T follicular helper cell (primary cell): ENCODE results near the gene WDFY2.

Source experiments
- DNase-seq: peaks from one replicate; pipeline ENCODE4 v3.0.0-alpha.2; 2020; ENCODE audit warnings: low read depth

The WDFY2 gene

DNA sequence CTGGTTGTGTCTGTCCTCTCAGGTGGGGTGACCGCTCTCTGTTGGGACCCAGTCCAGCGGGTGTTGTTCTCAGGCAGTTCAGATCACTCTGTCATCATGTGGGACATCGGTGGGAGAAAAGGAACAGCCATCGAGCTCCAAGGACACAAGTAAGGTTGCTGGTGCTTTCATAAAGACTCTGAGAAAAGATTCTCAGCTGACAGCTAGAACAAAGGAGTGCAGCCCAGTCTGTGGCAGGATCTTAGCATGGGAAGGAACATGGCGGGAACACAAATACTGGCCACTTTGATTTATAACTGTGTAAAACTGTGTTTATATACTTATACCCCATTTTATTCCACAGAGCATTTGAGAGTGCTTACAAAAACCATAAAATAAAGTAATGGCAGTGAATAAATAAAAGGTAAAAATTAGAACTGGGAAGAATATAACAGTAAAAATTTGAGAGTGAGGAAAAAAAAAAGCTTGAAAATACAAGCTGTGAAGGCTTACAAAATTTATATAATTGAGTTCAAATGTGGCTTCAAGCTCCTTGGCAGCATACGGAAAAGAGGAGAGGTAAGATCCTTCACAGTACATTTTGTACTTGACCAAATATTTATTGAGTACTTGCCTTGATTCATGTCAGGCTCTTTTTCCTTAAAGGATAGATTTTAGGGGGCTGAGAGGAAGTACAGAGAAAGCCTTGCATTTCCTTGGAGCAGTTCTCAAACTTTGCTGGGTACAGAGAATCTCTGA lies 154.9 kb downstream of the WDFY2 start:
- DNase-seq, result no peak

DNA sequence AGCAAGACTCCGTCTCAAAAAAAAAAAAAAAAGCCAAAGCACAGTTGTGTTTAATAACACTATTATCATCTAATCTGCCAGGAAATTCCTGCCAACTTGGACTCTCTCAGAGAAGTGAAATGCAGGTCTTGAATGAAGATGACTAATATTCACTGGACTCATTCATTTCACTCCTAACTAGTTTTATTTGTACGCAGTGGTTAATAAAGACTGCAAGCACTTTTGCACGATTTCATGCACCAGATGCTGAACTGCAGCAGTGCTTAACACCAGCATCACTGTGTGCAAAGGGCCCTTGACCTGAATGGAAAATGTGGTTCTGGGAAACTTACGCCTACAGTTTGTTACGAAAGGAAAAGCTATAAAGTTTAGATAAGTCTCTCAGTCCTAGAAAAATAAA lies 156.4 kb downstream of the WDFY2 start:
- no peak for DNase-seq

DNA sequence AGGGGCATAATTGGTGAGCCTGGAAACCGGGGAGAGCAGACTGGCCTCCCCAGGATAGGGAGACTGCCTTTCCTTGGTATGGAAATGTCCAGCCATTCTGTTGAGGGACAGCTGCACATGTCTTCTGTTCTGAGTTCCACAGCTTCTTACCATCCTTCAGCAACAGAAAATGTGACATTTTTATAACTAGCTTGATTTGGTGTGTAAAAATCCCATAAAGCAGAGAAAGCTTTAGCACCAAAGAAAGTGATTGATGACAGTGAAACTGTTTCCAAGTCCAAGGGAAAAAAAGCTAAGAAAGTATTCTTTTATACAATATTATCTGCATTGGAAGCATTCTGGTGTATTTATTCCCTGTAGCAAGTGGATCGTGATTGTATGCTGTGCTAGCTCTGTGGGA lies 157.8 kb downstream of the WDFY2 start:
- DNase-seq, result no peak

DNA sequence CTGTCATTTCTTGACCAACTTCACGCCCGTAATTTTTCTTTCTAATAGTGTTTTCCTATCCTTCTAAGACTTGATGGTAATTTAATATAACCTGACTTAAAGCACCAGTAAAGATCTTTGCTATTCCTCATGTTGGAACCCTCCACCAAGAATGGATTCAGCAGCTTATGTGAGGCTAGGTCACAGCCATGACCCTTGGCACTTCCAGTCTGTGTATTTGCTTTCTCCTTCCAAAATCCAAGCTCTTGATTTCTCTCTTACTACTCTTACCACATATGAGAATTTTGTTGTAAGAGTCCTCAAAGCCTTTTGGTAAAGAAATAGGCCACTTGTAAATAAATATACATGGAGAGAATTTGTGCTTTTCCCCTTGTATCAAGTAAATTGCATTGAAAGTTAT lies 158.3 kb downstream of the WDFY2 start:
- DNase-seq, result no peak

DNA sequence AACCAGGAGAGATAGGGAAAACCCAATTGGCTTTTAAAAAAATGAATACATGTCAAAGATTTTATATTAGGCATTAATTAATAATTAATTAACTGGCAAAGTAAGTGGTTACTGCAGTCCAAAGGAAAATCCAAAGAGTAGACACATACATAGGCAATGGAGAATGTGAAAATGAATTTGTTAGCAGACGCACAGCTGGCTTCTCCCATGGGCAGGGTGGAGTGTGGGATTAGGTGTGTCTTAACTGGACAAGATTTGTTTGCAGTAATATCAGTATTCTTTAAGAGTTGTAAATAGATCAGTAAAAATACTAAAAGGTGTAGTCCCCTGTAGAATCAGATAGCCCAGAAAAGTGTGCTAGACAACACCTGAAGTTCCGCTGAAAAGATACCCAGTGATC lies 161.0 kb downstream of the WDFY2 start:
- no peak for DNase-seq

DNA sequence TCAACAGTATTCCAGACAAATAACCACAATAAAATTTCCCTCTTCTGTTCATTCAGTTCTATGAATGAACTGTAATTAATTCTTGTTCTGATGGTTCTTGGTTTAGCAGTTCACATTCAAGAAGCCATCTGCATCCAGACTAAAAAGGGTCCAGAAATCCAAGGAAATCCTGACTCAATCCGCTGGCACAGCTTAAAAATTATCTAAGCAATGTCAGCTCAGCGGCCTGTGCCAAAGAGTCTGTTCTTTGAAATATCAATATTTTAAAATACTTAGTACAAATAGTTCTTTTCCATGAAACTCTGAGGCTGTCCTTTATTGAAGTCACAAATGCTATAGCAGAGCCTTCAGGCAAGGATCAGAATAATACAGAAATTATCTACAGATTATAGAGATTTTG lies 162.5 kb downstream of the WDFY2 start:
- DNase-seq, result no peak

DNA sequence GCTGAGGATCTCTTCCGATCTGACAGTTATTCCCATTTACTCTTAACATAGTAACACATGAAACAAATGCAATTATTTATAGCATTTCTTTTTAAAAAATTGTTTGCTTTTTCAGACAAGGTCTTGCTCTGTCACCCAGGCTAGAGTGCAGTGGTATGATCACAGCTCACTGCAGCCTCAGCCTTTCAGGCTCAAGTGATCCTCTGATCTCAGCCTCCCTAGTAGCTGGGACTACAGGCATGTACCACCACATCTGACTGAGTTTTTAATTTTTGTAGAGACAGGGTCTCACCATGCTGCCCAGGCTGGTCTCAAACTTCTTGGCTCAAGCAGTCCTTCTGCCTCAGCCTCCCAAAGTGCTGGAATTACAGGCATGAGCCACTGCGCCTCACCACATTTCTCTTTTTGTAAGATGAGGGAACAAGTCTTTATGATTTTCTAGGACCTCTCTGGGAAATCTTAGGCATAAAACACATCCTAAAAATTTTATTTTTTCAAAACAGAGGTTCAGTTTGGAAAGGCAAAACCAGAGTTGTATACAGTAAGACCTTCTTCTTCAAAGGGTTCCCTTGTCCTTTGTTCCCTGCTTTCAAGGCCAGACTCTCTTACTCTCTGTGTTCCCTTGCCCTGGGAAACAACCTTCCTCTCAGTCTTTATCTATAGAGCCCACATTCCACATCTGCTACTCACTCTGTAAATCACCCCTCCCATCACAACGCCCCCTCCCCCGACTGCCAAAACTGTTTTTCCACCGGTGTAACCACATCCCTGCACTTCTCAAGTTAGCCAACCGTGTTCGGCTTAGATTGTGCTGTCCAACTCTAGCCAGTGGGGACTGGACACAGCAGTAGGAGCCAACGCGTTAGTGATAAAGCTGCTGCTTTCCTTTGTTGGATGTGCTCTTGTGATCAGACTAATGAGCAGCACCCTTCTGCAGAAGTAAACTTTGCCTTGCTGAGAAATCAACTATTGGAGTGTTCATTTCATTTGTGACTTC lies 163.5 kb downstream of the WDFY2 start:
- no peak for DNase-seq

DNA sequence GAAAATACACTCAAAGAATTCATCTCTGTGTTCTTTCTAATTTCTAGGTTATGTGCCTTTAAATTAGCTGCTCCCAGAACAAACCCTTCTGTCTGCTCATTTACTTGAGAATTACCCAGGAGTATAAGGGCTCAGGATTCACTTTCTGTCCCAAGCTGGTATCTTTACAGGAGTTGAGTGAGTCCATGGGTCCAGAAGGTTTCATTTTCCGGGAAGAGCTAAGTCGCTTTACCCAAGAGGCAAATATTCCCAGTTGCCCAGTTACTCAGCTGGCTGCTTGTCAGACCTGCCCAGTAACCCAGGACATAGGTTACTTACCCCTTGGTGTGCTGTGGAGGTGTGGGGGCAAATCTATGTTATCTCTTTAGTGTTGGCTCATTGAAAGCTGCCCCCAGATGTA lies 172.4 kb downstream of the WDFY2 start:
- no peak for DNase-seq

DNA sequence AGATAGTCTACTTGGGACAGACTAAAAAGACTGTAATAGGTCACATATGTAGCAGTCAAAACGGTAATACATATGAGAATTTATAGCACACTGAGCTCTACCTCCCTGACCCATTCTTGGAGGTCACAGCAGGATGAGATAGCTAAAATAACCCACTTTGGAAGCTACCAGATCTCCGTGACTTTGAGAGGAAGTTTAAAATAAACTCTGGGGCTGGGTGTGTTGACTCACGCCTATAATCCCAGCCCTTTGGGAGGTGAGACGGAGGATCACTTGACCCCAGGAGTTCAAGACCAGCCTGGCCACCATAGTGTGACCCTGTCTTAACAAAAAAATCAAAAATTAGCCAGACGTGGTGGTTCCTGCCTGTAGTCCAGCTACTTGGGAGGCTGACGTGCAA lies 174.4 kb downstream of the WDFY2 start:
- no peak for DNase-seq

DNA sequence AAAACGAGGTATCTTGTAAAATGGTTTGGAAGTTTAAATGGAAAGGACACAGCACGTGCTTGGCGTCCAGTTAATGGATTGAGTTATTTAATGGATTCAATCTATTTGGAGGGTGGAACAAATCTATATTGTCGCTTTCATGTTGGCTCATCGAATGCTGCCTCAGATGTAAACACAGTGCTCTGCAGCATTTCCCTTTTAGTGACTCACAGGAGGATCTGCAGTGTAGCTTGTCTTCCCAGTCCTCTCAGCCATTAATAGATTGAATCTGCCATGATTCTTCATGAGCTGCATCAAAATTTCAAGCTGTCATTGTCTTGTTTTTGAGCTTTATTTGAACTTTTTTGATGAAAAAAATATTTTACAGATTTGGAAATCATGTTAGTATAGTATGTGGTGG lies 175.0 kb downstream of the WDFY2 start:
- DNase-seq, result no peak

DNA sequence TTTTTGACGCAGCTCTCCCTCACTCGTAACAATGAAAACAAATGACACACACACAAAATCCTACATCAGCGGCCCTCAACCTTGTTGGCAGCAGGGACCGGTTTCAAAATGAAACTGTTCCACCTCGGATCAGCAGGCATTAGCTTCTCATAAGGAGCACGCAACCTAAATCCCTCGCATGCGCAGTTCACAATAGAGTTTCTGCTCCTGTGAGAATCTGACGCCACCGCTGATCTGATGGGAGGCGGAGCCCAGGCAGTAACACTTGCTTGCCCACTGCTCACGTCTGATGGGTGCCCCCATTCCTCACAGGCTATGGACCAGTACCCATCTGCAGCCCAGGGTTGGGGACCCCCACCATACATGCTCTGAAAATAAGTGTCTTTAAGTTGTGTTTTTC lies 176.3 kb downstream of the WDFY2 start:
- DNase-seq, result no peak

DNA sequence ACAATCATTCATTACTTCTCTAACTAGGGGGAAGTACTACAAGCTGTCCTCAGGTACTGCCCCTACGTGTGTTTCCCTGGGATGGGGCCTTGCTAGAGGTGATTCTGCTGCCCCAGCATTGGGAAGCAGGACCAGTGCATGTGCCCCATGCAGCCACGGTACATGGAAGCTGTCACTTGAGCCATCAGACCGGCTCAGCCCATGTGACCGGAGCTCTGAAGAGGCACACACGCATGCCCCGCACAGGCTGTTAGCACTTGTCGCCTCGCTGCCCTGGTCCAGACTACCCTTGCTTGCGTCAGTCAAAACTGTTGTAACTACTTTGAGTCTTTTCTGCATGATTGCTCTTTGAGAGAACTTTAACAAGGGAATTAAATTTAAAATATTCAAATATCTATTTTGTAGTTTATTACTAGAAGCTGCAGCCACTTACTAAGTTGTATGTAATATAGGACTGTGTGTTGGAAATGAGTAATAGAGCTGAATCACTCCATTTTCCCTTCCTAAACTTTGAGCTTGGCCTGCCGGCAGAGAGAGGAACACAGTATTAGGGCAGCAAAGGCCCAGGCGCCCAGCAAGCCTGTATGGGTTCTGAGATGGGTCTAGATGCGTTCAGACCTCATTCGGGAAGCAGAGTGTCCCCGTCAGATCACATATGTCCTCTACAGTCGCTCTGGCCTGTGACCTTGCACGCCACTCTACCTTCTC lies 177.5 kb downstream of the WDFY2 start:
- DNase-seq, result no peak

DNA sequence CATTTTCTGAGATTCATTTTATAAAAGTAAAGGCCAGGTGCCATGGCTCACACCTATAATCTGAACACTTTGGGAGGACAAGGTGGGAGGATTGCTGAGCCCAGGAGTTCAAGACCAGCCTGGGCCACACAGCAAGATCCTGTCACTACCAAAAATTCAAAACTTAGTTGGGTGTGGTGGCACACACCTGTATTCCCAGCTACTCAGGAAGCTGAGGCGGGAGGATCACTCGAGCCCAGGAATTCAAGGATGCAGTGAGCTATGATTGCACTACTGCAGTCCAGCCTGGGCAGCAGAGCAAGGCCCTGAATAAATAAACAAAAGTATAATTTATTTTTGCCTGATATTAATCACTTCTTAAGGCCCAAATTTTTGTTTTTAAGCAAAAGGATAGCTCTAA lies 179.2 kb downstream of the WDFY2 start:
- no peak for DNase-seq

DNA sequence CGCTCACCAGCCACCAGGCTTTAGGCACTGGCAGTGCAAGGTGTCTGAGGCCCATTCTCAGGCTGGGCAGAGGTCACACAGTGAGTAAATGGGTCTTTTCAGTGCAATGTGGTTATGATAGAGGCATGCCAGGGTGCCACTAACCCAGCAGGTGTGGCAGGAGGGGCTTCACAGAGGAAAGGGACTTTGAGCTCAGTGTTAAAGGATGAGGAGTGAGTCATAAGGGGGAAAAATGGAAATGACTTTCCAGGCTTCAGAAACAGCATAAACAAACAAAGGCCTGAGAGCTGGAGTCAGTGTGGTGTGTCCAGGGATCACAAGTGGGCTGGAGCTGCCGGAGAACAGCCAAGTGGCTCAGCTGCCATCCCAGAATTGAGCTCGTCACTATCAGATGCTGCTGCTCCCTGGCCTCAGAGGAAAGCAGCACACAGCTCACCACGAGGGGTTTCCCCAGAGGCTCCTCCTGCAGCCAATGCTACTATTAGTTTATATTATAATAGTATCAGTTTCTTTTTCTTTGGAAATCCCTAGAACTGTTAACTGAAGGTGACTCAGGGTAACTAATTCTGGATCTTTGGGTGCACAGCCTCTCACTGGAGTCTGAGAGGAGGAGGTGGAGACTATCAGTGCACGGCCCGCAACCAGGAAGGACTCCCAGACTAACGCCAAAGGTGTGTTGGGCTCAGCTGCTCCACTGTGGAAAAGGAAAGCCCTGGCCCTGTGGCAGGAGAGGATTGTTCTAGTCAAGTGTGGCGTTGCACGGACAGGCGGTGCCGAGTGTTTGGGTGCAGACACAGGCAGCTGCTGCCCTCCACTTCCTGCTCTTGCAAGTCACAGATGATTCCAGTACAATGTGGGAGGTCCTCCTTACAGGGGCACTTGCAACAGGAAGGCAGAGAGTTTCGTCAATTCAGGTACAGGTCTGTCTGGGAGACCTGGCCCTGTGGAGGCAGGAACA lies 180.2 kb downstream of the WDFY2 start:
- peak; percentile 21 for DNase-seq

DNA sequence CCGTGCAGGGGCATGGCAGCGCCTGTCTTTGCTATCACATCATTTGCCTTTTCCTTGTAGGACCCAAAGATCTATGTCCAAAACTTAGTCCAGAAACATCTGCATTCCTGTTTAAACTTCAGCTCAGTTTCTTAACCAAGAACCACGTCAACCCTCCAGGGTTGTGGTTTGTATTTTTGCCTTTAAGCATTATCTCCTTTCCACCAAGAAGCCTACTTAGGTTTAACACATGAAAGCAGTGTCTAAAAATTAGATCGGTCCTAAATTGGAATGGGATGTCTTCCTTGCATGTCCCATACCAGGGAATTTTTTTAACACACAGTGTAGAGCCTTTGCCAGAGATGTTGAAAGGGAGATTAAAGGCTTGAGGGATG lies 180.9 kb downstream of the WDFY2 start:
- no peak for DNase-seq

DNA sequence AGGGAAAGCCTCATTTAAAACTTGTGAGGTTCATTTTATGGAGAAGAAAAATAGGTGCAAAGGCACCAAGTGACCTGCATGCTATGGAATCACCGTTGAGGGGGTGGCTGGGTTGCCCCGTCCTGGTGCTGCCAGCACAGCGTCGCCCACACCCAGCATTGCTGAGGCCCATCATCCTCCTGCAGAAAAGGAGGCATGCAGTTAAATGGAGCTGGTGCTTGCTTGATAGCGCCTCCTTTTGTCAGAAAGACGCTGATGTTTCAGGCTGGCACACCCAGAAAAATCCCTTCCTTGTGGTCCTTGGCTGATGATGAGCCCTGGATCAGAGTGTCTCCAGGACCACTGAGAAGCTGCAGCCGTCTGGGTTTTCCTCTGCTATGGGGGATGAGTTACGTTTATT lies 182.8 kb downstream of the WDFY2 start:
- no peak for DNase-seq

DNA sequence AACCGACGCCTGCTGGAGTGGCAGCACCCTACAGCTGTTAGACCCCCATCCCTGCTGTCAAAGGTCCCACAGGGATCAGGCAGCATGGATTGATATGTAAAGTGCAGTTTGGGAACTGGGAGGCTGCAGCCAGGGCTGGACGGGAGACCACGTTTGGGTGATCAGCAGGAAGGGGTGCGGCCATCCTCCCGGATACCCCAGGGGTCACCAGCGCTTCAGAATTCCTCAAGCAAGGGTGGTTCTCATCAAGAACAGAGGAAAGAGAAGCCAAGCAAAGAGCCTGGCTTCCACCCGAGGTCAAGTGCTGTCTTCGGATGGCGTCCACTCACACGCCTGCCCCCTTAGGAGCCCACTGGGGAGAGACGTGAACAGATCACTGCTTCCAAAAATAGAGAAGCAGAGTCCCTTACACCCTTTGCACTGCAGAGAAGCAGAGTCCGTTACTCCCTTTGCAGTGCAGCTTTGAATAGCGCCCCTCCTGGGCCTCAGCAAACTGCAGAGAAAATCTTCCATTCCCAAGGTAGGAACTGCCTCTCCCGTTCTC lies 184.2 kb downstream of the WDFY2 start:
- DNase-seq, result no peak

DNA sequence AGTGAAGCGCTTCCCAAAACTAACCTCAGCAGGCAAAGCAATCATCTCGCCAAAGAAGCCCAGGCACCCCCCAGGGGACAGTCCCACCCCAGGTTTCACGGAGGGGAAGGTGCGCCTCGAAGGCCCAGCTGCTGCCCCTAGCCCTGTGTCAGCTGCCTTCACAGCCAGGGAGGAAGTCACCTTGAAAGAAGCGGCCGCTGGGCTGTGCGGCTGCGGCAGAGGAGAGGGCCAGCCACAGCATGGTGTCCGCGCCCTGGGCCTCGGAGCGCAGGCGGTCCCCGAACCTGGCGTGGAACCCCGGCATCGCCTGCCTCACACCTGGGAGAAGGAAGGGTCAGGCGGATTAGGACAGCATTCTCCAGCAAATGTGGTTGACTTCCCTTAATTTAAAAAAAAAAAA lies 184.7 kb downstream of the WDFY2 start:
- DNase-seq, result no peak

DNA sequence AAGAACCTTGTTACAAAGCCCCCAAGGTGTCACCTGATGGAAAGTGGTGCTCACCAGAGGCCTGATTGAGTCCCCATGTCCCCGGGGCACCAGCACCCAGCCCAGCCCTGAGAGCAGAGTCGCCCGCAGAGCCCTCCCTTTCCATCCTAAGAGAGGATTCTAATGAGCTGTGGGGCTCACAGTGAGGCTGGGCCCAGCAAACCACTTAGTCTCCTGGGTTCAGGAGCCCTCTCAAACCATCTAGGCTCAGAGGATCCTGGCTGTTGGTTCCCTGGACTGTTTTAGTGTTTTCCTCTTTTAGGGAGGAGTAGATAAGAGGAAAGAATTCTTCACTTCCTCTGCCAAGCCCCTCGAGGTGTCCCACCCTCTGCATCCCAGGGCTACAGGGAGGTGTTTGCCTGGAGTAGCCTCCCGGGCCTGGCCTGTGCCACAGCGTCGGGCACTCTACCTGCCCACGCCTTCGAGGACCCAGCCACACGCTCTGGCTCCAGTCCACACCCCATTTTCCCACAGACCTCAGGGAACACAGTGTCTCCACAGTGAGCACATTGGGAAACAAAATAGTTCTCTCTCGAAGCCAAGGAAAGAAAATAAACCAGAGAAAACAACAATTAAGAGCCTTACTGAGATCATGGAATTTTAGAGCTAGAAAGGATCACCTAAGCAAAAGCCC lies 185.3 kb downstream of the WDFY2 start:
- no peak for DNase-seq

DNA sequence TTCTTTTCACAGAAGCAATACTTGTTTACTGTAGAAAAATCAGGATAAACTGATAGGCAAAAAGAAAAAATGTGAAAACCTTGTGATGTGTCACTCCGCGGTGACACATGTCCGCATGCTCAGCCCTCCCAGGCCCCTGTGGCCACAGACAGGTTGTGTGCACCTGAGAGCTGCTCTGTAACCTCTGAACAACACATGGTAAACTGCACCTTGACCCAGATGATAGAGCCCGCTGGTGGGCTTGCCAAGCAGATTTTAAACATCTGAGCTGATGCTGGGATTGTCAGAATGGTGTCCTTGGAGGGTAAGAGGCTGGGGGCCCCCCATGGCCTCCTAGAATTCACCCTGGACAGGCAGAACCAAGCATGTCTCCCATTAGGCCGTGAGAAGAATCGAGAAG lies 185.9 kb downstream of the WDFY2 start:
- DNase-seq, result no peak
